Gastrocnemius medialis (tissue), 4 donors: ENCODE results near the gene TDRD5. TPM values are rescaled to one million over a fixed set of nuclear protein-coding genes. Genes with fewer than 3 reads are reported as not detected.

Source experiments
- ATAC-seq, 2 donors: fragments of 150-250 bp; one replicate each; pipeline ENCODE4 v1.9.1; 2016
- DNase-seq, 2 donors: peaks; one replicate each; pipeline ENCODE4 v3.0.0-alpha.2; 2019
- H3K27ac ChIP-seq, 4 donors: fragments of 200-600 bp; sonication (generic); 1 replicate in 1 of 4; 2 replicates in 3 of 4; pipeline ENCODE4 v1.5.1; 2016 to 2018; ENCODE audit warnings: mild to moderate bottlenecking in 2 of 4, moderate library complexity in 1 of 4
- H3K27me3 ChIP-seq, 3 donors: fragments of 200-600 bp; sonication (generic) in 2 of 3; 1 replicate in 1 of 3; 2 replicates in 2 of 3; pipeline versions ENCODE4 v1.5.1 to v1.6.0; 2016 to 2019; ENCODE audit warnings: mild to moderate bottlenecking in 1 of 3, moderate library complexity in 1 of 3
- H3K36me3 ChIP-seq, 2 donors: fragments of 200-600 bp; sonication (generic) in 1 of 2; one replicate each; pipeline ENCODE4 v1.5.1; 2017 to 2018
- H3K4me1 ChIP-seq, 2 donors: fragments of 200-600 bp; sonication (generic) in 1 of 2; one replicate each; pipeline ENCODE4 v1.5.1; 2016 to 2017; ENCODE audit warnings: mild to moderate bottlenecking in 2 of 2
- H3K4me3 ChIP-seq, 4 donors: fragments of 200-600 bp; sonication (generic) in 3 of 4; 1 replicate in 1 of 4; 2 replicates in 3 of 4; pipeline ENCODE4 v1.5.1; 2016 to 2019; ENCODE audit warnings: mild to moderate bottlenecking in 2 of 4
- H3K9me3 ChIP-seq, 3 donors: fragments of 200-600 bp; sonication (generic) in 2 of 3; 1 replicate in 1 of 3; 2 replicates in 2 of 3; pipeline ENCODE4 v1.5.1; 2016 to 2019
- POLR2A ChIP-seq, 2 donors: fragments of 450-650 bp; IDR thresholded peaks; one replicate each; pipeline ENCODE4 v1.6.1; 2017; ENCODE audit warnings: antibody characterized with exemption in 2 of 2, mild to moderate bottlenecking in 2 of 2, moderate library complexity in 2 of 2
- in situ Hi-C, 4 donors: fragments of 200-750 bp; cut with MboI; loops; one replicate each; pipeline versions ENCODE4 v1.15.0 to v1.8.0; 2017; ENCODE audit warnings: low sequenced_read_pairs in 4 of 4
- intact Hi-C: fragments of 100-400 bp; cut with DNase I; formaldehyde crosslinking; loops from one replicate; pipeline ENCODE4 v1.15.1; 2023; ENCODE audit warnings: low total_unique reads
- total RNA-seq, 4 donors: library from RNA; depleted of rRNA; stranded (reverse); fragments of >200 nt; gene quantifications; one replicate each; pipeline versions ENCODE4 v1.1.0 to v1.2.3, GENCODE V29; 2016
- TF ChIP-seq, protein P1 (sequence below), 5 experiments: fragments of 450-650 bp in 3 of 5; fragments of 200-600 bp in 2 of 5; sonication (generic) in 2 of 5; IDR thresholded peaks in 4 of 5; conservative IDR thresholded peaks in 1 of 5; 1 replicate in 4 of 5; 2 replicates in 1 of 5; pipeline ENCODE4 v1.5.1; 2016 to 2019; ENCODE audit warnings: antibody characterized with exemption in 5 of 5, mild to moderate bottlenecking in 3 of 5, moderate library complexity in 3 of 5

TDRD5 gene
- total RNA-seq, 4 donors from 2014 or later = not detected

DNA sequence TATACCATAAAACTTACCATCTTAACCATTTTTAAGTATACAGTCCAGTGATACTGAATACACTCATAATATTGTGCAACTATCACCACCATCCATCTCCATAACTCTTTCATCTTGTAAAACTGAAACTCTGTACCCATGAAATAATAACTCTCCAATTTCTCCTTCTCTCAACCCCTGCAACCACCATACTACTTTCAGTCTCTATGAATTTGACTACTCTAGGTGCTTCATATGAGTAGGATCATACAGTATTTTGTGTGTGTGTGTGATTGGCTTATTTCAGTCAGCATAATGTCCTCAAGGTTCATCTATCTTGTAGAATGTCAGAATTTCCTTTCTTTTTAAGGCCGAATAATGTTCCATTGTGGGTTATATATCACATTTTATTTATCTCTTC lies 33.6 kb upstream of the TDRD5 start:
- in situ Hi-C loops = no loop called here

DNA sequence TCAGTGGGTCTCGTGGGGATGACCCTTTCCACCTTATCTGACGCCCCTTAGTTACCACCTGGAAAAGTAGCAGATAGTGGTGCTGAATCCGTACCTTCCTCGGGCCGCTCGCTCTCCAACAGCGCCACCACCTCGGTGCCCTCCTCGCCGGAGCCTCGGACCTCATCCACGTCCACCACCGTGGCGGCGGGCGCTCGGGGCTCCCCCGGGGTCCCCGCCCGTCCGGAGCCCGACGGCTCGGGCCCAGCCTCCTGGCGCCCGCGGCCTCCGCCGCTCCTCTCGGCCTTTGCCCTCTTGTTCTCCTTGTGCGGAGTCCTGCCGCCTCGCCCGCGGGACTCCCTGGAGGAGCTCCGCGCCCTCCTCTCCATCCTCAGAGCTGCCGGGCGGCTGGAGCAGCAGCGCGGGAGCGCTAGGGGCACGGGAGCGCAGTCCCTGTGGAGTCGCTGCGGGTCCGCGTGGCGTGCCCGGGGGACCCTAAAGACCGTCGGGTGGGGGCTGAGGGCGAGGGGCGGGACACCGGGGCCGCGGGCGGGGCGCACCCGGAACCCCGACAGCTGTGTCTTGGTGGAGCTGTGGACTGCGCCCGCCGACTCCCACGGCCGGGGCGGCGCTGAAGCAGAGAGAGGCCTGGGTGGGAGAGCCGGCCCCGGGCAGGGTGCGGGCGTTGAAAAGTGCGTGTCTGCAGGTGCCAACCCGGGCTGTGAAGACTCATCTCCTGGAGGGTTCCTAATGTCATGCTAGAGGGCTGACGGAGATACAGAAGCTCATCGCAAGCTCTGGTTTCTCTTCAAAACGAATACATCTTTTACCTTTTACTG lies 15.9 kb upstream of the TDRD5 start, which contains the start of gene NPHS2:
Gene NPHS2, minus strand, starts transcription at position 452 of the 818 bp plus-strand sequence. Its CDS starts 84 bp downstream, at position 368.
- no peak for DNase-seq
- Histone ChIP-seq H3K4me1 (no peaks in the 10 kb centered on the region), H3K27me3 (peaks cover 19 to 28% (median 20%) of the 10 kb centered on the region in 3 donors), H3K9me3 (no peaks in the 10 kb centered on the region), H3K36me3 (no peaks in the 10 kb centered on the region), H3K27ac (no peak within 1 kb of the TSS), H3K4me3 (peak within 1 kb of the TSS in 1 of 4 donors; percentile 6)
- ATAC-seq = no peak
- TF ChIP-seq, protein P1, sequence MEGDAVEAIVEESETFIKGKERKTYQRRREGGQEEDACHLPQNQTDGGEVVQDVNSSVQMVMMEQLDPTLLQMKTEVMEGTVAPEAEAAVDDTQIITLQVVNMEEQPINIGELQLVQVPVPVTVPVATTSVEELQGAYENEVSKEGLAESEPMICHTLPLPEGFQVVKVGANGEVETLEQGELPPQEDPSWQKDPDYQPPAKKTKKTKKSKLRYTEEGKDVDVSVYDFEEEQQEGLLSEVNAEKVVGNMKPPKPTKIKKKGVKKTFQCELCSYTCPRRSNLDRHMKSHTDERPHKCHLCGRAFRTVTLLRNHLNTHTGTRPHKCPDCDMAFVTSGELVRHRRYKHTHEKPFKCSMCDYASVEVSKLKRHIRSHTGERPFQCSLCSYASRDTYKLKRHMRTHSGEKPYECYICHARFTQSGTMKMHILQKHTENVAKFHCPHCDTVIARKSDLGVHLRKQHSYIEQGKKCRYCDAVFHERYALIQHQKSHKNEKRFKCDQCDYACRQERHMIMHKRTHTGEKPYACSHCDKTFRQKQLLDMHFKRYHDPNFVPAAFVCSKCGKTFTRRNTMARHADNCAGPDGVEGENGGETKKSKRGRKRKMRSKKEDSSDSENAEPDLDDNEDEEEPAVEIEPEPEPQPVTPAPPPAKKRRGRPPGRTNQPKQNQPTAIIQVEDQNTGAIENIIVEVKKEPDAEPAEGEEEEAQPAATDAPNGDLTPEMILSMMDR (IDR thresholded peaks at IDR 0.05 in 4 of 5, conservative IDR thresholded peaks at IDR 0.05 in 1 of 5) = no peak
- no peak for TF ChIP-seq POLR2A (IDR thresholded peaks at IDR 0.05)
- intact Hi-C loops (no loop called here), in situ Hi-C loops (no loop called here)

More for the DNA sequence above, 33.6 kb upstream of the TDRD5 start:
- no peak for DNase-seq
- no peak for TF ChIP-seq POLR2A (IDR thresholded peaks at IDR 0.05)
- TF ChIP-seq, protein P1 (IDR thresholded peaks at IDR 0.05 in 4 of 5, conservative IDR thresholded peaks at IDR 0.05 in 1 of 5) = no peak
- no peaks in the 10 kb centered on the region for H3K4me1 ChIP-seq
- no peak for ATAC-seq
- no peaks in the 10 kb centered on the region for H3K36me3 ChIP-seq
- no peaks in the 10 kb centered on the region for H3K27me3 ChIP-seq
- no peak overlapping the region for H3K27ac ChIP-seq
- no peaks in the 10 kb centered on the region for H3K9me3 ChIP-seq
- intact Hi-C loops = no loop called here
- no peak overlapping the region for H3K4me3 ChIP-seq

DNA sequence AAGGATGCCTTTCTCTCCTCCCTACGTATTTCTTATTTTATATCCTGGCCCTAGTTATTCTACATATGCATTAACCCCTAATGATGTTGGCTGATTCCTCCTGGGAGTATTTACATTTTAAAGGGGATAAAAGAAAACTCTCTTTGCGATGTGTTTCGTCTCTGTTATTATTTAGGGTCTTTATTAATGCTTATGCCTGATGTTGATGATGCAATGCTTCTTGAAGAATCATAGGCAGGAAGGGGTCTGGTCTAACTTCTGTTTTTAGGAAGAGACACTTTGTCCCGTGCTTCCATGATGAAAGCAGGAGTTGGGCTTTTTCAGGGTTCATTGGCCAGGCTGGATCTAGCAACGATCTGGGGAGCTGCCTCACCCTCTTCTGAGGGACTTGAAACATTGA lies 15.1 kb upstream of the TDRD5 start:
- no peaks in the 10 kb centered on the region for H3K4me1 ChIP-seq
- no peaks in the 10 kb centered on the region for H3K9me3 ChIP-seq
- H3K27ac ChIP-seq = no peak overlapping the region
- no peak for TF ChIP-seq POLR2A (IDR thresholded peaks at IDR 0.05)
- TF ChIP-seq, protein P1 (IDR thresholded peaks at IDR 0.05 in 4 of 5, conservative IDR thresholded peaks at IDR 0.05 in 1 of 5) = no peak
- ATAC-seq (no peak), DNase-seq (no peak)
- in situ Hi-C loops (no loop called here), intact Hi-C loops (no loop called here)
- no peak overlapping the region for H3K4me3 ChIP-seq
- peaks cover 19 to 28% (median 20%) of the 10 kb centered on the region in 3 donors for H3K27me3 ChIP-seq
- no peaks in the 10 kb centered on the region for H3K36me3 ChIP-seq

DNA sequence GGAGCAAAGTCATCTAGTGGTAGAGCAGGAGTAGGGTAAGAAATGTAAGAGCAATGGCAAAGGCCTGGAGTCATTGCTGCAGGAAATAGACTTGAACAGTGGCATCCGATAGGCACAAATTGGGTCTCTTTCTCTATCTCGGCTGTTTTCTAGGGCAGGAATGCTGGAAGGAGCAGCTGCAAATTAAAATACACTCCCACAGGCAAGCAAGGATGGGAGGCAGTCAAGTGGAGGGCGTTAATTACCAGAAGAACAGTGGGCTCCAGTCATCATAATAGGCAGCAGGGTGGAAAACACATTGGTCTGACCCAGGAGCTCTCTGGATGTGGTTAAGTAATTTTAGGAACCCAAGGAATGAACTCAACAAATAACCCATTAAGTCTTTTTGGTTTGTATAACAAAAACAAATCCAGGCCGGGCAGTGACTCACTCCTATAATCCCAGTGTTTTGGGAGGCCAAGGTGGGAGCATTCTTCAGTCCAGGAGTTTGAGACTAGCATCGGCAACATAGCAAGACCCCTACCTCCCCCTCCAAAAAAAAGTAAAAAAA lies 7.8 kb upstream of the TDRD5 start:
- TF ChIP-seq, protein P1 (IDR thresholded peaks at IDR 0.05 in 4 of 5, conservative IDR thresholded peaks at IDR 0.05 in 1 of 5) = no peak
- TF ChIP-seq POLR2A (IDR thresholded peaks at IDR 0.05) = no peak
- intact Hi-C loops (no loop called here), in situ Hi-C loops (no loop called here)
- H3K4me1 ChIP-seq = no peaks in the 10 kb centered on the region
- no peaks in the 10 kb centered on the region for H3K9me3 ChIP-seq
- H3K27me3 ChIP-seq = peaks cover 0 to 17% (median 6%) of the 10 kb centered on the region in 3 donors
- H3K36me3 ChIP-seq = no peaks in the 10 kb centered on the region
- H3K27ac ChIP-seq = no peak overlapping the region
- ATAC-seq = no peak
- DNase-seq = no peak
- no peak overlapping the region for H3K4me3 ChIP-seq
